HFF-Myc (cell line): ENCODE results near the gene SNX22.
"Not testable (repeated sequence)": the region's sequence is repeated elsewhere in the genome, so short reads cannot be mapped to it uniquely, and the experiment has no call there.

ENCODE experiments used
- DNase-seq: peaks from one replicate; pipeline ENCODE4 v3.0.0-alpha.2; 2011; ENCODE audit warnings: low read depth; ENCODE audit errors: extremely low read depth
- H3K4me3 ChIP-seq: replicated peaks from 2 replicates; pipeline ENCODE4 v1.5.1; 2011; ENCODE audit warnings: low read depth, mild to moderate bottlenecking, control low read depth, low read length
- CTCF ChIP-seq: IDR thresholded peaks from 2 replicates; pipeline ENCODE4 v1.5.1; 2012; ENCODE audit warnings: mild to moderate bottlenecking, low read depth, low read length, control low read depth; ENCODE audit errors: missing control alignments

The SNX22 gene

GRCh38 chr15:64112073-64112772 is 39.3 kb upstream of the SNX22 start:
- TF ChIP-seq CTCF, result no peak
- no peak overlapping the region for H3K4me3 ChIP-seq
- DNase-seq, result no peak

GRCh38 chr15:64112904-64113303 is 38.6 kb upstream of the SNX22 start:
- no peak for DNase-seq
- no peak overlapping the region for H3K4me3 ChIP-seq
- TF ChIP-seq CTCF, result no peak

GRCh38 chr15:64117759-64118487 is 33.6 kb upstream of the SNX22 start:
- DNase-seq, result no peak
- no peak overlapping the region for H3K4me3 ChIP-seq
- TF ChIP-seq CTCF, result no peak

- not testable (repeated sequence) for H3K4me3 ChIP-seq, DNase-seq
Observed at GRCh38 chr15:64120322-64120721, 31.2 kb upstream of the SNX22 start.

- no peak for DNase-seq
- TF ChIP-seq CTCF, result no peak
- no peak overlapping the region for H3K4me3 ChIP-seq
Observed at GRCh38 chr15:64121614-64122013, 29.9 kb upstream of the SNX22 start.

- no peak for TF ChIP-seq CTCF
- DNase-seq, result no peak
- no peak overlapping the region for H3K4me3 ChIP-seq
Observed at GRCh38 chr15:64122444-64122843, 29.1 kb upstream of the SNX22 start.

- H3K4me3 ChIP-seq, result no peak overlapping the region
- no peak for DNase-seq
- TF ChIP-seq CTCF, result no peak
Observed at GRCh38 chr15:64122936-64123351, 28.6 kb upstream of the SNX22 start.
